Measurements from ENCODE around the gene ZNF783.

DNA sequence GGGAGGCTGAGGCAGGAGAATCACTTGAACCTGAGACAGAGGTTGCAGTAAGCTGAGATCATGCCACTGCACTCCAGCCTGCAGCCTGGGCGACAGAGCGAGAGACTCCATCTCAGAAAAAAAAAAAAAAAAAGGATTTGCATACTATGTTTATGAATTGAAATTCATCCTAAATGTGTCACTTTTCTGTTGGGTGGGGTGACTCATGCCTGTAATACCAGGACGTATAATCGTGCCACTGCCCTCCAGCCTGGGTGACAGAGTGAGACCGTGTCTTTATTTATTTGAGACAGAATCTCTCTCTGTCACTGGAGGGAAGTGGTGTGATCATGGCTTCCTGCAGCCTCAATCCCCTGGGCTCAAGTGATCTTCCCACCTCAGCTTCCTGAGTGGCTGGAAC, 16.8 kb upstream of the ZNF783 start:
- TF ChIP-seq, protein P1, sequence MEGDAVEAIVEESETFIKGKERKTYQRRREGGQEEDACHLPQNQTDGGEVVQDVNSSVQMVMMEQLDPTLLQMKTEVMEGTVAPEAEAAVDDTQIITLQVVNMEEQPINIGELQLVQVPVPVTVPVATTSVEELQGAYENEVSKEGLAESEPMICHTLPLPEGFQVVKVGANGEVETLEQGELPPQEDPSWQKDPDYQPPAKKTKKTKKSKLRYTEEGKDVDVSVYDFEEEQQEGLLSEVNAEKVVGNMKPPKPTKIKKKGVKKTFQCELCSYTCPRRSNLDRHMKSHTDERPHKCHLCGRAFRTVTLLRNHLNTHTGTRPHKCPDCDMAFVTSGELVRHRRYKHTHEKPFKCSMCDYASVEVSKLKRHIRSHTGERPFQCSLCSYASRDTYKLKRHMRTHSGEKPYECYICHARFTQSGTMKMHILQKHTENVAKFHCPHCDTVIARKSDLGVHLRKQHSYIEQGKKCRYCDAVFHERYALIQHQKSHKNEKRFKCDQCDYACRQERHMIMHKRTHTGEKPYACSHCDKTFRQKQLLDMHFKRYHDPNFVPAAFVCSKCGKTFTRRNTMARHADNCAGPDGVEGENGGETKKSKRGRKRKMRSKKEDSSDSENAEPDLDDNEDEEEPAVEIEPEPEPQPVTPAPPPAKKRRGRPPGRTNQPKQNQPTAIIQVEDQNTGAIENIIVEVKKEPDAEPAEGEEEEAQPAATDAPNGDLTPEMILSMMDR (IDR thresholded peaks at IDR 0.05; ENCODE audit: poor library complexity) = no peak
- TF ChIP-seq EZH2phosphoT487 (IDR thresholded peaks at IDR 0.05; ENCODE audit: low read depth, severe bottlenecking, unreplicated experiment) (no peak), EZH2 (IDR thresholded peaks at IDR 0.05; ENCODE audit: borderline replicate concordance) (no peak)

Data from hepatocyte (in vitro differentiated cells).